Stimulated activated CD4-positive, alpha-beta T cell treated with anti-CD3 and anti-CD28 coated beads, Interleukin-2, amount 100 ng/mL, for 4 hours (primary cell): ENCODE measurements around the gene MMAA.
"Not testable (repeated sequence)": the region's sequence is repeated elsewhere in the genome, so short reads cannot be mapped to it uniquely, and the experiment has no call there.

Source experiments
- DNase-seq: peaks from one replicate; pipeline ENCODE4 v3.0.0-alpha.2; 2020; ENCODE audit warnings: low read depth

Gene MMAA

GRCh38 chr4:145635117-145635516 lies 15.9 kb downstream of the MMAA start:
- no peak for DNase-seq

GRCh38 chr4:145635630-145636029 lies 16.4 kb downstream of the MMAA start:
- DNase-seq: no peak

GRCh38 chr4:145639186-145639698 lies 20.1 kb downstream of the MMAA start:
- DNase-seq: no peak

- not testable (repeated sequence) for DNase-seq
These were observed 21.1 kb downstream of the MMAA start for GRCh38 chr4:145640236-145640635.

GRCh38 chr4:145643295-145643694 lies 24.1 kb downstream of the MMAA start:
- DNase-seq: no peak

GRCh38 chr4:145644699-145645098 lies 25.5 kb downstream of the MMAA start:
- DNase-seq: no peak

- DNase-seq: no peak
These were observed 37.0 kb downstream of the MMAA start for GRCh38 chr4:145656156-145656555.

- no peak for DNase-seq
These were observed 40.9 kb downstream of the MMAA start for GRCh38 chr4:145660064-145660463.

GRCh38 chr4:145663194-145663593 lies 44.0 kb downstream of the MMAA start:
- no peak for DNase-seq

- no peak for DNase-seq
These were observed 46.6 kb downstream of the MMAA start for GRCh38 chr4:145665773-145666172.

- no peak for DNase-seq
These were observed 51.2 kb downstream of the MMAA start for GRCh38 chr4:145670422-145670821.

GRCh38 chr4:145679520-145679919 lies 60.3 kb downstream of the MMAA start:
- no peak for DNase-seq

GRCh38 chr4:145679991-145680455 lies 60.8 kb downstream of the MMAA start, which contains the start of gene C4orf51:
Gene C4orf51 (plus strand): TSS chr4:145680146. CDS start chr4:145680204, 58 bp downstream.
- no peak for DNase-seq

GRCh38 chr4:145680902-145681301 lies 61.7 kb downstream of the MMAA start:
- no peak for DNase-seq

- DNase-seq: no peak
These were observed 62.3 kb downstream of the MMAA start for GRCh38 chr4:145681518-145681917.

GRCh38 chr4:145681956-145682355 lies 62.8 kb downstream of the MMAA start:
- DNase-seq: no peak

GRCh38 chr4:145686991-145687390 lies 67.8 kb downstream of the MMAA start:
- no peak for DNase-seq

GRCh38 chr4:145690610-145691009 lies 71.4 kb downstream of the MMAA start:
- no peak for DNase-seq

- DNase-seq: not testable (repeated sequence)
These were observed 72.2 kb downstream of the MMAA start for GRCh38 chr4:145691416-145691815.

GRCh38 chr4:145694929-145695328 lies 75.7 kb downstream of the MMAA start:
- no peak for DNase-seq

- DNase-seq: no peak
These were observed 78.1 kb downstream of the MMAA start for GRCh38 chr4:145697332-145697731.

- DNase-seq: no peak
These were observed 79.3 kb downstream of the MMAA start for GRCh38 chr4:145698507-145698906.

- no peak for DNase-seq
These were observed 84.8 kb downstream of the MMAA start for GRCh38 chr4:145703850-145704497.

- DNase-seq: no peak
These were observed 90.2 kb downstream of the MMAA start for GRCh38 chr4:145709336-145709735.
